GM04504 (cell line): ENCODE results near the gene TMEM117.
A peak's percentile ranks its signal among the peaks of the same experiment; 100 is the strongest.
"Not testable (repeated sequence)": the region's sequence is repeated elsewhere in the genome, so short reads cannot be mapped to it uniquely, and the experiment has no call there.

ENCODE experiments used
- DNase-seq: peaks from one replicate; pipeline ENCODE4 v3.0.0-alpha.2; 2012; ENCODE audit warnings: low read depth

Gene TMEM117

GRCh38 chr12:44025499-44025898 is 189.6 kb downstream of the TMEM117 start:
- DNase-seq, result no peak

GRCh38 chr12:44026046-44026445 is 190.2 kb downstream of the TMEM117 start:
- DNase-seq, result no peak

GRCh38 chr12:44026926-44027325 is 191.0 kb downstream of the TMEM117 start:
- not testable (repeated sequence) for DNase-seq

GRCh38 chr12:44029194-44029593 is 193.3 kb downstream of the TMEM117 start:
- no peak for DNase-seq

- no peak for DNase-seq
These were observed 195.7 kb downstream of the TMEM117 start for GRCh38 chr12:44031472-44032185.

GRCh38 chr12:44034906-44035305 is 199.0 kb downstream of the TMEM117 start:
- DNase-seq, result no peak

GRCh38 chr12:44036875-44037443 is 201.1 kb downstream of the TMEM117 start:
- DNase-seq, result no peak

GRCh38 chr12:44038411-44038810 is 202.5 kb downstream of the TMEM117 start:
- DNase-seq, result no peak

GRCh38 chr12:44044491-44044890 is 208.6 kb downstream of the TMEM117 start:
- DNase-seq, result not testable (repeated sequence)

GRCh38 chr12:44046732-44047417 is 211.0 kb downstream of the TMEM117 start:
- no peak for DNase-seq

- no peak for DNase-seq
These were observed 216.7 kb downstream of the TMEM117 start for GRCh38 chr12:44052554-44052953.

- peak; percentile 12 for DNase-seq
These were observed 217.8 kb downstream of the TMEM117 start for GRCh38 chr12:44053549-44054127.

GRCh38 chr12:44054281-44054680 is 218.4 kb downstream of the TMEM117 start:
- no peak for DNase-seq

- no peak for DNase-seq
These were observed 222.5 kb downstream of the TMEM117 start for GRCh38 chr12:44058366-44058765.

GRCh38 chr12:44059476-44059875 is 223.6 kb downstream of the TMEM117 start:
- DNase-seq, result no peak

GRCh38 chr12:44063671-44064070 is 227.8 kb downstream of the TMEM117 start:
- DNase-seq, result no peak

GRCh38 chr12:44076871-44077270 is 241.0 kb downstream of the TMEM117 start:
- no peak for DNase-seq

- DNase-seq, result peak; percentile 8
These were observed 241.4 kb downstream of the TMEM117 start for GRCh38 chr12:44077294-44077693.

GRCh38 chr12:44078273-44078672 is 242.4 kb downstream of the TMEM117 start:
- no peak for DNase-seq

- DNase-seq, result no peak
These were observed 252.8 kb downstream of the TMEM117 start for GRCh38 chr12:44088647-44089046.

- no peak for DNase-seq
These were observed 256.2 kb downstream of the TMEM117 start for GRCh38 chr12:44091948-44092606.

GRCh38 chr12:44098786-44099185 is 262.9 kb downstream of the TMEM117 start:
- DNase-seq, result no peak
